ENCODE data around the gene SUMO4. TPM values are rescaled to one million over a fixed set of nuclear protein-coding genes. Genes with fewer than 3 reads are reported as not detected.

The SUMO4 gene
- 17.3 and 18.7 TPM in 2 replicates for total RNA-seq

GRCh38 chr6:149400050-149400449 lies at the start of gene SUMO4:
Gene SUMO4, plus strand, starts transcription at chr6:149400262. Its CDS starts 130 bp downstream, at chr6:149400392.
- intact Hi-C loops (cut with micrococcal nuclease), result no loop called here

- intact Hi-C loops (cut with micrococcal nuclease), result no loop called here
Measured at GRCh38 chr6:149354009-149354408, 46.1 kb upstream of the SUMO4 start.

DNA sequence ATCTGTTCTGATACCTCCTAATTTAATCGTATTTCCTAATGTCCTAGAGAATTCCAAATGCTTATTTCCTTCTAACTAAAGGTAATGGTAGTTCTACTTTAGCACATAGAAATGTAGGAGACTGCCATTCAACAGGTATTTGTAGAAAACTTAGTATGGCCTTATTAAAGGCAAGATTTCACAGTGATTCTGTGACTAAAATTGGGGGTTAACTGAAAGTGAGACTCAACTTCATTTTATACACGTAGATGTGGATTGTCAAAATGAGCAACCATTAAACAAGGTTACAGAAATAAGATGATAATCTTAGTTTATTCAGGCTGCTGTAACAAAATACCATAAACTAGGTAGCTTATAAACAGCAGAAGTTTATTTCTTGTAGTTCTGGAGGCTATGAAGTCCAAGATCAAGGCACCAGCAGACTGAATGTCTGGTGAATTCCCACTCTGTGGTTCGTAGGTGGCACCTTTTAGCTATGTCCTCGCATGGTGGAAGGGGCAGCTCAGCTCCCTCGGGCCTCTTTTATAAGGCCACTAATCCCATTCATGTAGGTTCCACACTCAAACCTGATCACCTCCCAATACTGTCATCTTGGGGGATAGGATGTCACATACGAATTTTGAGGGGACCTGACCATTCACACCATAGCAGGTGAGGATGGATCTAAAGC lies 43.8 kb upstream of the SUMO4 start:
- intact Hi-C loops (cut with micrococcal nuclease), result no loop called here

GRCh38 chr6:149357726-149358538 lies 42.1 kb upstream of the SUMO4 start:
- intact Hi-C loops (cut with micrococcal nuclease), result loop anchor here (1.0 to 2.0 kb wide), 2 partner anchors 8 to 29 kb away; no protein-coding TSS in a partner anchor

- intact Hi-C loops (cut with micrococcal nuclease), result loop anchor here (2.0 kb wide), 1 partner anchor 31 kb away; no protein-coding TSS in a partner anchor
Measured at GRCh38 chr6:149359440-149359839, 40.6 kb upstream of the SUMO4 start.

DNA sequence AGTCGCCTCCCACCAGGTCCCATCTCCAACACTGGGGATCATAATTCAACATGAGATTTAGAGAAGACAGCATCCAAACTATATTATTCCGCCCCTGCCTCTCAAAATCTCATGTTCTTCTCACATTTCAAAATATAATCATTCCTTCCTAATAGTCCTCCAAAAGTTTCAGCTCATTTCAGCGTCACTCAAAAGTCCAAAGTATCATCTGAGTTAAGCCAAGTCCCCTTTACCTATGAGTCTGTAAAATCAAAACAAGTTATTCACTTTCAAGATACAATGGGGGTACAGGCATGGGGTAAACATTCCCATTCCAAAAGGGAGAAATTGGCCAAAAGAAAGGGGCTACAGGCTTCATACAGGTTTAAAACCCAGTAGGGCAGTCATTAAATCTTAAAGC lies 39.5 kb upstream of the SUMO4 start:
- intact Hi-C loops (cut with micrococcal nuclease), result no loop called here

DNA sequence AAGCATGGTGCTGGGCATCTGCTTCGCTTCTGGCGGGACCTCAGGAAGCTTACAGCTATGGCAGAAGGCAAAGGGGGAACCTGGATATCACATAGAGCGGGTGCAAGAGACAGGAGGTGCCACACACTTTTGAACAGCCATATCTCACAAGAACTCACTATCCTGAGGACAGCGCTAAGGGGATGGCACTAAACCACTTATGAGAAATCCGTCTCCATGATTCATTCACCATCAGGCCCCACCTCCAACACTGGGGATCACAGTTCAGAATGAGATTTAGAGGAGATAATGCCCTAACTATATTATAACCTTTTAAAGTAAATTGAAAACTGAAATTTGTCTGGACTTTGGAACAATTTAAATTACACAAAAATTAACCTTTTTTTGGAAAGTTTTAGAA lies 37.8 kb upstream of the SUMO4 start:
- intact Hi-C loops (cut with micrococcal nuclease), result no loop called here

GRCh38 chr6:149363154-149363553 lies 36.9 kb upstream of the SUMO4 start:
- intact Hi-C loops (cut with micrococcal nuclease), result loop anchor here (1.0 kb wide), 1 partner anchor 8 kb away; no protein-coding TSS in a partner anchor

- intact Hi-C loops (cut with micrococcal nuclease), result no loop called here
Measured at GRCh38 chr6:149364557-149364956, 35.5 kb upstream of the SUMO4 start.

- intact Hi-C loops (cut with micrococcal nuclease), result no loop called here
Measured at GRCh38 chr6:149365197-149365596, 34.9 kb upstream of the SUMO4 start.

DNA sequence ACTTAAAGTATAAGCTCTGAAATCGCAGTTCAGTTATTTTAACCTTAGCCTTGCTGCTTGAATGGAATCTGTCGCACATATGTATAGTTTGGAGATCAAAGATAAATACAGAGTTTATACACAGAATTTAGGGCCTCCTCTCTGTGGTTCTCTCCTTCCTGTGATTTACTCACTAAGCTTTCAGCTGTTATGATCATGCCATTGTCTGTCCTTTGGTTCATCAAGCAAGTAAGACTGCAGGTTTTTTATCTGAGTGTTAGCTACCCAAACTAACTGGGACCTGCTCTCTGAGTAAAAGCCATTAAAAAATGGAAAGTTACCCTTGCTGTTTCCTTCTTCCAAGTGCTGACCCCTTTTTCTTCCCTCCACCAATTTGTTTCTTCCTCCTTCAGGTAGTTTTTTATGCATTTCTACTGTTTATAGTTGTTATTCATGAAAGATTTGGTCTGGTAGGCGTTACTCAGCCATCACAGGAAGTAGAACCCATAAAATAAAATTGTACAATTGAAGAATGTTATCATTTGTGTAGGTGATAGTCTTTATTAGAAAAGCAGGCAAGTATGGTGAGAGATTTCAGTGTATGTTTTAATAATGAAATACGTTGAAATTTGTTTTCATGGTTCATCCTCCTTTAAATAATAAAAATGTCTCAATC lies 33.7 kb upstream of the SUMO4 start:
- intact Hi-C loops (cut with micrococcal nuclease), result loop anchor here (1.0 to 2.0 kb wide), 4 partner anchors 8 to 284 kb away; no protein-coding TSS in a partner anchor

- intact Hi-C loops (cut with micrococcal nuclease), result no loop called here
Measured at GRCh38 chr6:149368065-149368464, 32.0 kb upstream of the SUMO4 start.

GRCh38 chr6:149371154-149371553 lies 28.9 kb upstream of the SUMO4 start:
- intact Hi-C loops (cut with micrococcal nuclease), result loop anchor here (1.0 to 2.0 kb wide), 2 partner anchors 8 to 22 kb away; no protein-coding TSS in a partner anchor

DNA sequence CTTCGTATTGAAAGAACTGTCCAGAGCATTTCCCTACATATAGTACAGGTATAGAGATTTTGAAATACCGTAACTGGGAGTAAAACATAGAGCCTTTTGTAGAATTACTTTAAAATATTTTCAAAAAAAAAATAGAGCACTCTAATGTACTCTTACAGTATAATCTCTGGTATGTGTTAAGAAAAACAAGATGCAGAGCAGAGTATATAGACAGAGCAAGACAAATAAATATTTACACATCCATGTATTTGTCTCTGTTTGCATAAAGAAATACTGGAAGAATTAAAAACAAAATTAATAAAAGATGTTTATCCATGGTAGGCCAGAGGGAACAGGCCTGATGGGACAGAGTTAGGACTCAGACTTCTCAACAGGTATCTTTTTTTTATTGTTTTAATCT lies 28.0 kb upstream of the SUMO4 start:
- intact Hi-C loops (cut with micrococcal nuclease), result no loop called here

DNA sequence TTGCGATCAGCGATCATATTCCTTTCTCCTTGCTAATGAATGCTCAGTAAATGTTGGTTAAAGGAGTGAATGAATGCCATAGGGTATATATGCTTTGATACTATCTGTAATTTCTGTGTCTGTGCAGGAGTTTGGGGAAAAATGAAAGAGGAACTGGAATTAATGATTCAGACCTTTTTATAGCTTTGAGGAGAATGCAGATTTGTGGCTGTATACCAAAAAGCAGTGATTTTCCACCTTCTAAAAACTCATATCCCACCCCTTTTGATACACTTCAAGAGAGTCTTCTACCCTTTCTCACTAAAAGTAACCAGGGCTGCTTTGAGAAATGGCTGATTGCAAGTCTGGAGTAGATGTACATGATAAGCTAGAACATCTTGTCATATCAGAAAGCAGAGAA lies 26.6 kb upstream of the SUMO4 start:
- intact Hi-C loops (cut with micrococcal nuclease), result no loop called here

GRCh38 chr6:149379977-149380376 lies 20.1 kb upstream of the SUMO4 start:
- intact Hi-C loops (cut with micrococcal nuclease), result no loop called here

DNA sequence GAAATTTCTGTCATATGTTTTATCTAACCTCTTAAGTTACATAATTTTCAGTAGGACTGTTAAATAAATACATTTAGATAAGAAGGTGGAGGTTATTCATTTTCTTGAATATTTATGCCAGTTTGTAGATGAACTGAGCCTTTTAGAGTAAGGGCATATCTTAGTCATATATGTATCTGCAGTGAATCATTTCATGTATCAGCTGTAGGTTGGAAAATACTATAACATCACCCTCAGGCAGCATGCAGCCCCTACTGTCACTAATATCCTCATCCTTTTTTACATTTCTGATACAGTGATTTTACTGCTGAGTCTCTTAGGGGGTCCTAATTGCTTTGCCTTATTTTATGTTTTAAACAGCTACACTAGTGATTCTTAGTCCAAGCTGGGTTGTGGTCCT lies 19.5 kb upstream of the SUMO4 start:
- intact Hi-C loops (cut with micrococcal nuclease), result no loop called here

GRCh38 chr6:149383371-149383770 lies 16.7 kb upstream of the SUMO4 start:
- intact Hi-C loops (cut with micrococcal nuclease), result no loop called here

DNA sequence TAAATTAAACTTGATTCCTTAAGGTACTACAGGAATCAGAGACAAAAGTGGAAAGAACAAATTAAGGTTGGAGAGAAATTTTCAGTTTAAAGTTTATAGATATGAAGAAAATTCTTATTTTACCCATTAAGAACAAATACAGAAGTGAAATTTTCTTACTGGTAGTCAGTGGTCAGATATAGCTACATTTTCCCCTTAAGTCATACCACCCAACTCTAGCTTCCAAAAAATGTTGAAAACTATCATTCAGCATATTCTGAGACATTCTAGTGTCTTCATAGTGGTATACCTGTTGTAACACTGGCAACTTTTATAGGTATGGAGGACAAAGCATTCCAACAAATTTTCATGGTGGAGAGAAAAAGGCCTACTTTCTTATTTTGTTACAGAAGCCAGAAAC lies 15.6 kb upstream of the SUMO4 start:
- intact Hi-C loops (cut with micrococcal nuclease), result no loop called here

- intact Hi-C loops (cut with micrococcal nuclease), result loop anchor here (1.0 to 5.0 kb wide), 2 partner anchors 11 to 49 kb away; no protein-coding TSS in a partner anchor
Measured at GRCh38 chr6:149385998-149386646, 13.9 kb upstream of the SUMO4 start.

All from T-helper 1 cell treated with Interleukin-12 subunit alpha and Interleukin-12 subunit beta and Interleukin-4 antibody, amounts not matched to agents 30 ng/mL and 1 ng/mL, for 36 hours (primary cell).